Measurements from ENCODE around the gene SDSL. TPM values are rescaled to one million over a fixed set of nuclear protein-coding genes. Genes with fewer than 3 reads are reported as not detected.
A peak's percentile ranks its signal among the peaks of the same experiment; 100 is the strongest.

SDSL gene
- total and polyA plus RNA-seq, 10 of the 15 experiments (the other 5 are each of a cell fraction or from before 2014, with no cell fraction given): 0.18 to 4.4 (median 1.0) TPM

GRCh38 chr12:113449839-113450238 lies 27.7 kb downstream of the SDSL start:
- FAIRE-seq (no peak), ATAC-seq (no peak), DNase-seq (ENCODE audit: low read depth, low spot score) (no peak)
- H2AFZ ChIP-seq (ENCODE audit: control insufficient read depth, low read depth, low read length): no peak overlapping the region
- TF ChIP-seq PAX5 (IDR thresholded peaks at IDR 0.05; ENCODE audit: borderline replicate concordance, low read depth, low read length) (no peak), NR2C2 (IDR thresholded peaks at IDR 0.05; ENCODE audit: borderline replicate concordance, control insufficient read depth, insufficient read length, low read depth) (no peak), KAT2A (conservative IDR thresholded peaks at IDR 0.05; ENCODE audit: control insufficient read depth, low read depth, low read length) (no peak), FOS (IDR thresholded peaks at IDR 0.05; ENCODE audit: borderline replicate concordance, extremely low read depth, insufficient read length) (no peak), RBBP5 (conservative IDR thresholded peaks at IDR 0.05) (no peak), TAF1 (IDR thresholded peaks at IDR 0.05; ENCODE audit: borderline replicate concordance, low read depth, low read length) (no peak), CBX5 (IDR thresholded peaks at IDR 0.05; ENCODE audit: low read depth) (no peak), NFIC (IDR thresholded peaks at IDR 0.05; ENCODE audit: low read depth, low read length) (no peak), HCFC1 (IDR thresholded peaks at IDR 0.05; ENCODE audit: low read length) (no peak), NBN (IDR thresholded peaks at IDR 0.05) (no peak)
- H3K79me2 ChIP-seq (ENCODE audit: control insufficient read depth, insufficient read depth, low read length): no peaks in the 10 kb centered on the region
- no TSS peak for BruUV-seq (replicated peaks)
- intact Hi-C loops (cut with micrococcal nuclease; ENCODE audit: unreplicated experiment) (no loop called here), in situ Hi-C loops (cut with MboI) (no loop called here)
- RAD21 ChIA-PET (ENCODE audit: unreplicated experiment): no interaction called here
- H3K4me2 ChIP-seq (ENCODE audit: control insufficient read depth, insufficient read depth): no peak overlapping the region
- H3K27me3 ChIP-seq (replicated peaks in 1 of 2; ENCODE audit: control insufficient read depth in 2 of 2, insufficient read depth in 2 of 2, low read length in 1 of 2): no peaks in the 10 kb centered on the region
- no peak overlapping the region for H3K27ac ChIP-seq (ENCODE audit: control insufficient read depth, insufficient read depth)
- CTCF ChIA-PET: interaction anchor here (0.6 kb wide), 1 partner anchor 30 kb away, joined by 3 read pairs; no protein-coding TSS in a partner anchor
- no peak overlapping the region for H3K4me3 ChIP-seq
- H3K9me3 ChIP-seq (replicated peaks; ENCODE audit: control insufficient read depth, insufficient read depth, low read length): no peaks in the 10 kb centered on the region; the same call in 2 of the 3 replicates
- H4K20me1 ChIP-seq (ENCODE audit: control insufficient read depth, insufficient read depth): no peaks in the 10 kb centered on the region
- no peaks in the 10 kb centered on the region for H3K4me1 ChIP-seq (ENCODE audit: control insufficient read depth, insufficient read depth, low read length)
- POLR2A ChIA-PET: no interaction called here
- SMC1A ChIA-PET (ENCODE audit: uncharacterized antibody, unreplicated experiment): no interaction called here
- H3K36me3 ChIP-seq (ENCODE audit: control insufficient read depth in 2 of 2, insufficient read depth in 2 of 2, low read length in 1 of 2): no peaks in the 10 kb centered on the region
- no peak overlapping the region for H3K9ac ChIP-seq (ENCODE audit: control insufficient read depth, insufficient read depth, low read length)
- 56% methylated on average over 1 of the region's 1 CpG for WGBS (ENCODE audit: insufficient coverage, insufficient replicate concordance, low lambda C conversion rate, missing lambda C conversion rate)

- RAD21 ChIA-PET (ENCODE audit: unreplicated experiment): no interaction called here
- DNase-seq (ENCODE audit: low read depth, low spot score) (no peak), FAIRE-seq (no peak), ATAC-seq (no peak)
- Histone ChIP-seq H3K36me3 (ENCODE audit: control insufficient read depth in 2 of 2, insufficient read depth in 2 of 2, low read length in 1 of 2) (no peaks in the 10 kb centered on the region), H3K79me2 (ENCODE audit: control insufficient read depth, insufficient read depth, low read length) (no peaks in the 10 kb centered on the region), H2AFZ (ENCODE audit: control insufficient read depth, low read depth, low read length) (no peak overlapping the region), H3K9me3 (replicated peaks; ENCODE audit: control insufficient read depth, insufficient read depth, low read length) (no peaks in the 10 kb centered on the region), H3K4me1 (ENCODE audit: control insufficient read depth, insufficient read depth, low read length) (no peaks in the 10 kb centered on the region), H4K20me1 (ENCODE audit: control insufficient read depth, insufficient read depth) (no peaks in the 10 kb centered on the region), H3K27me3 (replicated peaks in 1 of 2; ENCODE audit: control insufficient read depth in 2 of 2, insufficient read depth in 2 of 2, low read length in 1 of 2) (no peaks in the 10 kb centered on the region), H3K9ac (ENCODE audit: control insufficient read depth, insufficient read depth, low read length) (no peak overlapping the region), H3K4me2 (ENCODE audit: control insufficient read depth, insufficient read depth) (no peak overlapping the region), H3K4me3 (no peak overlapping the region), H3K27ac (ENCODE audit: control insufficient read depth, insufficient read depth) (no peak overlapping the region)
- SMC1A ChIA-PET (ENCODE audit: uncharacterized antibody, unreplicated experiment): interaction anchor here (0.7 kb wide), 1 partner anchor 465 kb away, joined by 3 read pairs; no protein-coding TSS in a partner anchor
- TF ChIP-seq ZBED1 (IDR thresholded peaks at IDR 0.05; ENCODE audit: borderline replicate concordance) (no peak), SMARCA5 (IDR thresholded peaks at IDR 0.05) (0 out of 2 replicates have a peak, but pooled peaks have one; percentile 33)
- WGBS (ENCODE audit: insufficient coverage, insufficient replicate concordance, low lambda C conversion rate, missing lambda C conversion rate): 27% methylated on average over 2 of the region's 2 CpGs
- intact Hi-C loops (cut with micrococcal nuclease; ENCODE audit: unreplicated experiment) (no loop called here), in situ Hi-C loops (cut with MboI) (no loop called here)
- BruUV-seq (replicated peaks): no TSS peak
- CTCF ChIA-PET: interaction anchor here (2.0 kb wide), 1 partner anchor 10 kb away, joined by 9 read pairs; no protein-coding TSS in a partner anchor
- POLR2A ChIA-PET: no interaction called here
Measured at GRCh38 chr12:113452458-113452857, 30.3 kb downstream of the SDSL start.
